GM20000 (cell line): ENCODE results near the gene CEP112.

Experiments
- DNase-seq: peaks from one replicate; pipeline ENCODE4 v3.0.0; 2012; ENCODE audit warnings: low spot score
- CTCF ChIP-seq: IDR thresholded peaks from 2 replicates; pipeline ENCODE4 v1.5.1; 2012; ENCODE audit warnings: mild to moderate bottlenecking, control low read depth; ENCODE audit errors: extremely low read depth, missing control alignments

The CEP112 gene

GRCh38 chr17:65941356-65941899 is 250.5 kb downstream of the CEP112 start:
- DNase-seq: no peak
- no peak for TF ChIP-seq CTCF

GRCh38 chr17:65936013-65936412 is 255.9 kb downstream of the CEP112 start:
- no peak for TF ChIP-seq CTCF
- no peak for DNase-seq

GRCh38 chr17:65933290-65933689 is 258.6 kb downstream of the CEP112 start:
- TF ChIP-seq CTCF: no peak
- no peak for DNase-seq

- TF ChIP-seq CTCF: no peak
- DNase-seq: no peak
These were observed 260.4 kb downstream of the CEP112 start for GRCh38 chr17:65931246-65932149.

- no peak for DNase-seq
- TF ChIP-seq CTCF: no peak
These were observed 261.7 kb downstream of the CEP112 start for GRCh38 chr17:65930140-65930730.

- DNase-seq: no peak
- no peak for TF ChIP-seq CTCF
These were observed 265.3 kb downstream of the CEP112 start for GRCh38 chr17:65926599-65926998.
